ENCODE data around the gene PODN.

The PODN gene

DNA sequence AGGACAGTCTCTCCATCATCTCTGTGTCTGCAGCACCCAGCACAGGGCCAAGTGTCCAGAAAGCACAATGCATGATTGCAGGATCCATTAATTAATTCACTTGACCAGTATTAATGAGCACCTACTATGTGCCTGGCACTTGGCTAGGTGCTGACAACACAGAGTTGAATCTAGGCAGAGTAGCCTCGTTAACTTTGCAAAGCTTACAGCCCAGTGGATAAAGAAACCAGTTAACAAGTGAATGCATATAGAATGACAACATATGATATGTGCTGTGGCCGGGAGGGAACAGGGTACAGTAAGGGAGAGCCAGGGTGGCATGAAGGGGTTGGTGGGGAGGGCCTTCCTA lies 69.6 kb downstream of the PODN start:
- DNase-seq (ENCODE audit: low read depth) = no peak

DNA sequence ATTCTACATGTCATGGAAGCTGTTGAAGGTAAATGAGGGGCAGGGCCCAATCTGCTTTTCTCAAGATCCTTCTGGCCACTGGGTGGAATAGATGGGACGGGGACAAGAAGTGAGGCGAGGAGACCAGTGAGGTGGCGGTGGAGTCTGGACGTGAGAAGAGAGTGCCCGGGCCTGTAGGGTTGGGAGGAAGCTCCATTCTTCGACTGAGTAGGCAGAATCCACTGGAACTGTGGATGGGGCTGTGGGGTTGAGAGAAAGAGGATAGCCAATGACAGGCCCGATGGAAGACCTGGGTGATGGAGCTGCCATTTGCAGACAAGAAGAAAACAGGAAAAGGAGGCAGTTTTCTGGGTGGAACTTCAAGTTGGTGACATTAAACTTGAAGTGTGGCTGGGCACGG lies 70.2 kb downstream of the PODN start:
- DNase-seq (ENCODE audit: low read depth) = no peak

DNA sequence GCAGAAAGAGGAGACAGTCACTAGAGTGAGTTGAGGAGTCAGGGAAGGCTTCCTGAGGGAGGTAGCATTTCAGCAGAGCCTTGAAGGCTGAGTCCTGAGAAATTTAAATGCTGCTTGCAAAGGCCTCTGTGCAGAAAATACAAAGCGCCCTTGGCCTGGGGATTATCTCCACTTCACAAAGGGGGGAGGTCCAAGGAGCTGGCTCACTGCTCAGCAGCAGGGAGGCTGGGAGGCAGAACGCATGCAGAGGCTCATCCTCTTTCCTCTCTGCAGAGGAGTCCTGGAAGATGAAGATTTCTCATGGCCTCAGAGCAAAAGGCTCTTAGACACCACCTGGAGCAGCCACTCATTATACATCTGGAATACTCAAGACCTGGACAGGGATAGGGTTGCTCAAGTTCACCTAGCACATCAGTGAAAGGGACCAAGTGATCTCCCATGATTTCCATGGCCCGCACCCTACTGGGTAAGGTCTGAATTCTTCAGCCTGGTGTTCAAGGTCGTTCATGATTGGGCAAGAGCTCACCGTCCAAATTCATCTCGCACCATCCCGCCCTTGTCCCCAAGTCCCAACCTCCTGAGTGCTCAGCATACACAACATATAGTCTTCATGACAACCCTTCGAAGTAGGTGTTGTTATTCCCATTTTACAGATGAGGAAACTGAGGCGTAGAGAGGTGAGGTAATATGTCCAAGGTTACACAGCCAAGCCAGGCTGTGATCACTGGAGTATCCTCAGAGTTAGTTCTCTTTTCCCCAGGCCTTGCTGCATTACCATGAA lies 71.4 kb downstream of the PODN start:
- no peak for DNase-seq (ENCODE audit: low read depth)

DNA sequence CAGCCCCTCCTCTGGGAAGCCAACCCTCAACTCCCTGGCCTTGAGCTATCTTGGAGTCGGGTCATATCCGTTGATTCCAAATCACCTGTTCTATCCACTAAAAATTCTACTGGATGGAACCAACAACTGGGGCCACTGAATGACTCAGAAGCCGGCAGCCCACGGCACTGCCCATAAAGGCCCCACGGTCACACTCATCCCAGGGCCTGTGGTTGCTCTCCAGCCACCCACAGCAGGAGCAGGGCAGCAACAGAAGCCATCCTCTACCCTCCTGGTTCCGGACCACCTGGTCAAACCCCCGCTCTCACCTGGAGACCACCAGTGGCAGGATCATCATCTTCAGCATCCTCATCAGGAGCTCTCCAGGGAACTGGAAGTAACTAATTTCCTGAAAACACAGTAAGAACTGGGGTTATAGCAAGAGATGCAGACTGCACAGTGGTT lies 72.1 kb downstream of the PODN start:
- DNase-seq (ENCODE audit: low read depth) = no peak
